Astrocyte (in vitro differentiated cells and primary cell): ENCODE results near the gene PAK6.

Source experiments
- EZH2 ChIP-seq: IDR thresholded peaks from 2 replicates; pipeline ENCODE4 v1.6.1; 2012; ENCODE audit warnings: mild to moderate bottlenecking, low read length, inconsistent platforms; ENCODE audit not compliant: insufficient read depth
- TF ChIP-seq, protein P1 (sequence below): IDR thresholded peaks from 2 replicates; pipeline ENCODE4 v1.5.1; 2011; ENCODE audit warnings: low read depth, mild to moderate bottlenecking, inconsistent platforms, low read length, moderate library complexity; ENCODE audit not compliant: insufficient read depth

DNA sequence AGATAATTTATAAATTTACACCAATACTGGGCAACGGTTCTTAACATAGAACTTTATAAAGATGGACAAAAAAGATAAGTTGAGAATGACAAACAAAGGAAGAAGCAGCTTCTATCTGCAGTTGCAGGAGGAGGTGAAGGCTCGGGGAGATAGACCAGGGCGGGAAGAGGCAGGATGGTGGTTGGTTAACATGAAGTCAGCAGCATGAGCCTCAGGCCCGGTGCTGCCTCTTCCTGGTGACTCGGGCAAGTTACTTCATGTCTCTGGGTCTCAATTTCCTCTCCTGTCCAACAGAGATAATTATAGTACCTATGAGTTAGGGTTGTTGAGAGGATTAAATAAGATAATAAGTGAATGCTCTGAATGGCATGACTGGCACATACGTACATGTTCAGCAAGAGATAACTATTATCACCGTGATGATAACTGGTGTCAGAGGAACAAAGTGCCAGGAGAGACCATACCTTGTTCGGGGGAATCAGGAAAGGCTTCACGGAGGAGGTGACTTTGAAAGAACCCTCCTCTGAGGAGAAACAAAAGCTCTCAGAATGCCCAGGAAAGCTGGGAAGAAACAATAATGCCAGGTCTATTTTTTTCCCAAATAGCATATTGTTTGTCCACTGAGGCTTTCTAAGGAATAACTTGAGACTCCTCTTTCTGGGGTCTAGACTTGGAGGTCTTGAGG, 4.4 kb downstream of the PAK6 start:
- TF ChIP-seq, protein P1, sequence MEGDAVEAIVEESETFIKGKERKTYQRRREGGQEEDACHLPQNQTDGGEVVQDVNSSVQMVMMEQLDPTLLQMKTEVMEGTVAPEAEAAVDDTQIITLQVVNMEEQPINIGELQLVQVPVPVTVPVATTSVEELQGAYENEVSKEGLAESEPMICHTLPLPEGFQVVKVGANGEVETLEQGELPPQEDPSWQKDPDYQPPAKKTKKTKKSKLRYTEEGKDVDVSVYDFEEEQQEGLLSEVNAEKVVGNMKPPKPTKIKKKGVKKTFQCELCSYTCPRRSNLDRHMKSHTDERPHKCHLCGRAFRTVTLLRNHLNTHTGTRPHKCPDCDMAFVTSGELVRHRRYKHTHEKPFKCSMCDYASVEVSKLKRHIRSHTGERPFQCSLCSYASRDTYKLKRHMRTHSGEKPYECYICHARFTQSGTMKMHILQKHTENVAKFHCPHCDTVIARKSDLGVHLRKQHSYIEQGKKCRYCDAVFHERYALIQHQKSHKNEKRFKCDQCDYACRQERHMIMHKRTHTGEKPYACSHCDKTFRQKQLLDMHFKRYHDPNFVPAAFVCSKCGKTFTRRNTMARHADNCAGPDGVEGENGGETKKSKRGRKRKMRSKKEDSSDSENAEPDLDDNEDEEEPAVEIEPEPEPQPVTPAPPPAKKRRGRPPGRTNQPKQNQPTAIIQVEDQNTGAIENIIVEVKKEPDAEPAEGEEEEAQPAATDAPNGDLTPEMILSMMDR = no peak
- no peak for TF ChIP-seq EZH2
